Measurements from ENCODE around the gene HOXB13. TPM values are rescaled to one million over a fixed set of nuclear protein-coding genes. Genes with fewer than 3 reads are reported as not detected.
A peak's percentile ranks its signal among the peaks of the same experiment; 100 is the strongest.

Gene HOXB13
- total RNA-seq, 1 donor from 2014 or later: not detected

DNA sequence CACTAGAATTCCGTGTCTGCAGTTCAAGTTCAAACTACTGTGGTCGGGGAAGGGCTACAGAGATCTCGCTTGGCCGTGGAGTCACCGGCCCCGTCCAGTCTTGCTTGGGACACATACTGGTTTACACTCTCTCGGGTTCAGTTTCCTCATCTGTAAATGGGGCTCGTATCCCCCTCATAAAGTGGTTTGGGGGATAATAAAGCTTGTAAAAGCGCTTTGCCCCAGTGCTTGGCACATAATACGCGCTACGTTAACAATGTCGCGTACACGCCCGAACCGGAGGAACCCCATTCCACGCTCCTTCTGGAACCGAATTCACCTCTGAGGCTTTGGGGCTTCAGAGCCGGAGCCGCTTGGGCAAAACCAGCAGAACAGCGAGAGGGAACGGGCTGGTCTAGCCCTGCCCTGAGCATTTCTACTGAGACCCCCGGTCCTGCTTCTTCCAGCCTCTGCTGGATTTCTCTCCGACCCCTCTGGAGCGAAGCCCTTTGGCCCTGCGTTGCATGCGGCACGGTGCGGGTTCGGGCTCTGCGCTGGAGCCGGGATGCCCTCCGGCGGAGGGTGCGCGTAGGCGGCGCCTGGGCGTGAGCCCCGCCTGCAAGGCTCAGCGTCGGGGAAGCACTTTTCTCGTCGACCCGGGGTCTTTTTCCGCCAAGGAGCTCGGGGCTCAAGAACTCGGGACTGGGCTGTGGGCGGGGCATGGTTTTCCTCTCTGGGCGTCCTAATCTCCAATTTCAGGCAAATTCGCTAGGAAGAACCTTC is 26.1 kb upstream of the HOXB13 start:
- H3K4me3 Mint-ChIP-seq: no peak overlapping the region
- H3K27ac Mint-ChIP-seq: no peak overlapping the region
- H3K9ac ChIP-seq: no peak overlapping the region
- TF ChIP-seq EZH2phosphoT487 (IDR thresholded peaks at IDR 0.05): peak; percentile 98
- peak; percentile 99 for TF ChIP-seq EZH2 (IDR thresholded peaks at IDR 0.05)
- TF ChIP-seq, protein P1, sequence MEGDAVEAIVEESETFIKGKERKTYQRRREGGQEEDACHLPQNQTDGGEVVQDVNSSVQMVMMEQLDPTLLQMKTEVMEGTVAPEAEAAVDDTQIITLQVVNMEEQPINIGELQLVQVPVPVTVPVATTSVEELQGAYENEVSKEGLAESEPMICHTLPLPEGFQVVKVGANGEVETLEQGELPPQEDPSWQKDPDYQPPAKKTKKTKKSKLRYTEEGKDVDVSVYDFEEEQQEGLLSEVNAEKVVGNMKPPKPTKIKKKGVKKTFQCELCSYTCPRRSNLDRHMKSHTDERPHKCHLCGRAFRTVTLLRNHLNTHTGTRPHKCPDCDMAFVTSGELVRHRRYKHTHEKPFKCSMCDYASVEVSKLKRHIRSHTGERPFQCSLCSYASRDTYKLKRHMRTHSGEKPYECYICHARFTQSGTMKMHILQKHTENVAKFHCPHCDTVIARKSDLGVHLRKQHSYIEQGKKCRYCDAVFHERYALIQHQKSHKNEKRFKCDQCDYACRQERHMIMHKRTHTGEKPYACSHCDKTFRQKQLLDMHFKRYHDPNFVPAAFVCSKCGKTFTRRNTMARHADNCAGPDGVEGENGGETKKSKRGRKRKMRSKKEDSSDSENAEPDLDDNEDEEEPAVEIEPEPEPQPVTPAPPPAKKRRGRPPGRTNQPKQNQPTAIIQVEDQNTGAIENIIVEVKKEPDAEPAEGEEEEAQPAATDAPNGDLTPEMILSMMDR (IDR thresholded peaks at IDR 0.05): no peak
- H3K9me3 ChIP-seq (ENCODE audit: low read depth): no peaks in the 10 kb centered on the region
- H3K4me3 ChIP-seq: no peak overlapping the region
- H3K36me3 ChIP-seq: no peaks in the 10 kb centered on the region
- no peaks in the 10 kb centered on the region for H3K36me3 Mint-ChIP-seq
- H3K4me2 ChIP-seq: peak overlapping the region; percentile 55
- no peaks in the 10 kb centered on the region for H3K4me1 Mint-ChIP-seq
- peaks cover 6% of the 10 kb centered on the region for H3K4me1 ChIP-seq
- H3K79me2 ChIP-seq (ENCODE audit: low read depth): no peaks in the 10 kb centered on the region
- H2AFZ ChIP-seq (replicated peaks): no peak overlapping the region
- no peak overlapping the region for H3K27ac ChIP-seq
- peaks cover 76% of the 10 kb centered on the region for H4K20me1 ChIP-seq (ENCODE audit: low read depth)
- H3K27me3 ChIP-seq: peaks cover 100% of the 10 kb centered on the region
- H3K9me3 Mint-ChIP-seq: peaks cover 8% of the 10 kb centered on the region
- peaks cover 6% of the 10 kb centered on the region for H3F3A ChIP-seq (ENCODE audit: low read depth)
- peak; percentile 77 for DNase-seq (ENCODE audit: low spot score)
- H3K27me3 Mint-ChIP-seq (ENCODE audit: insufficient read depth, low read depth): peaks cover 82% of the 10 kb centered on the region

GRCh38 chr17:48753794-48754499 is 25.4 kb upstream of the HOXB13 start:
- TF ChIP-seq, protein P1 (IDR thresholded peaks at IDR 0.05): no peak
- TF ChIP-seq EZH2 (IDR thresholded peaks at IDR 0.05) (no peak), EZH2phosphoT487 (IDR thresholded peaks at IDR 0.05) (no peak)
- peaks cover 6% of the 10 kb centered on the region for H3F3A ChIP-seq (ENCODE audit: low read depth)
- H3K4me3 ChIP-seq: no peak overlapping the region
- DNase-seq (ENCODE audit: low spot score): no peak
- Mint-ChIP-seq H3K4me1 (no peaks in the 10 kb centered on the region), H3K9me3 (peaks cover 8% of the 10 kb centered on the region), H3K4me3 (no peak overlapping the region), H3K36me3 (no peaks in the 10 kb centered on the region), H3K27ac (no peak overlapping the region), H3K27me3 (ENCODE audit: insufficient read depth, low read depth) (peaks cover 83% of the 10 kb centered on the region)
- no peaks in the 10 kb centered on the region for H3K36me3 ChIP-seq
- H3K79me2 ChIP-seq (ENCODE audit: low read depth): no peaks in the 10 kb centered on the region
- H3K4me1 ChIP-seq: peaks cover 6% of the 10 kb centered on the region
- no peak overlapping the region for H3K27ac ChIP-seq
- H2AFZ ChIP-seq (replicated peaks): no peak overlapping the region
- H3K9me3 ChIP-seq (ENCODE audit: low read depth): no peaks in the 10 kb centered on the region
- no peak overlapping the region for H3K9ac ChIP-seq
- H3K4me2 ChIP-seq: no peak overlapping the region
- peaks cover 83% of the 10 kb centered on the region for H4K20me1 ChIP-seq (ENCODE audit: low read depth)
- peaks cover 100% of the 10 kb centered on the region for H3K27me3 ChIP-seq

- no peaks in the 10 kb centered on the region for H3K79me2 ChIP-seq (ENCODE audit: low read depth)
- Mint-ChIP-seq H3K9me3 (peaks cover 8% of the 10 kb centered on the region), H3K36me3 (no peaks in the 10 kb centered on the region), H3K27me3 (ENCODE audit: insufficient read depth, low read depth) (peaks cover 88% of the 10 kb centered on the region), H3K4me1 (no peaks in the 10 kb centered on the region), H3K4me3 (no peak overlapping the region), H3K27ac (no peak overlapping the region)
- no peaks in the 10 kb centered on the region for H3K36me3 ChIP-seq
- H3K4me1 ChIP-seq: peaks cover 6% of the 10 kb centered on the region
- no peak overlapping the region for H3K9ac ChIP-seq
- no peak overlapping the region for H3K27ac ChIP-seq
- peaks cover 100% of the 10 kb centered on the region for H3K27me3 ChIP-seq
- H3K9me3 ChIP-seq (ENCODE audit: low read depth): no peaks in the 10 kb centered on the region
- no peak for DNase-seq (ENCODE audit: low spot score)
- H2AFZ ChIP-seq (replicated peaks): no peak overlapping the region
- peaks cover 96% of the 10 kb centered on the region for H4K20me1 ChIP-seq (ENCODE audit: low read depth)
- H3K4me3 ChIP-seq: no peak overlapping the region
- TF ChIP-seq EZH2phosphoT487 (IDR thresholded peaks at IDR 0.05) (peak; percentile 79), EZH2 (IDR thresholded peaks at IDR 0.05) (peak; percentile 95)
- TF ChIP-seq, protein P1 (IDR thresholded peaks at IDR 0.05): no peak
- no peak overlapping the region for H3K4me2 ChIP-seq
- peaks cover 6% of the 10 kb centered on the region for H3F3A ChIP-seq (ENCODE audit: low read depth)
Observed at GRCh38 chr17:48752399-48753288, 24.1 kb upstream of the HOXB13 start.
